HG03354 (cell line): Measurements from ENCODE around the gene MAOB.

Experiments used
- ATAC-seq: cut with Tn5 transposase; IDR thresholded peaks from one replicate; pipeline ENCODE4 v1.9.1; 2021; ENCODE audit warnings: mild to moderate bottlenecking; ENCODE audit not compliant: unreplicated experiment, poor library complexity, severe bottlenecking

MAOB gene

GRCh38 chrX:43720961-43721360 is 161.3 kb downstream of the MAOB start:
- ATAC-seq = no peak

GRCh38 chrX:43720082-43720481 is 162.2 kb downstream of the MAOB start:
- no peak for ATAC-seq

GRCh38 chrX:43718956-43719355 is 163.3 kb downstream of the MAOB start:
- ATAC-seq = no peak

GRCh38 chrX:43718546-43718945 is 163.7 kb downstream of the MAOB start:
- no peak for ATAC-seq

- no peak for ATAC-seq
Measured at GRCh38 chrX:43718081-43718480, 164.2 kb downstream of the MAOB start.

- no peak for ATAC-seq
Measured at GRCh38 chrX:43717161-43717560, 165.1 kb downstream of the MAOB start.

- no peak for ATAC-seq
Measured at GRCh38 chrX:43716696-43717095, 165.6 kb downstream of the MAOB start.
